Tibial artery (tissue), 4 donors: ENCODE data around the gene SND1.

Source experiments
- DNase-seq, 2 donors: peaks; one replicate each; pipeline ENCODE4 v3.0.0-alpha.2; 2019
- H3K27ac ChIP-seq, 2 donors: fragments of 200-600 bp; sonication (generic) in 1 of 2; 1 replicate in 1 of 2; 2 replicates in 1 of 2; pipeline ENCODE4 v1.5.1; 2018 to 2019; ENCODE audit warnings: mild to moderate bottlenecking in 1 of 2
- H3K27me3 ChIP-seq, 2 donors: fragments of 200-600 bp; sonication (generic) in 1 of 2; one replicate each; pipeline versions ENCODE4 v1.5.1 to v1.6.0; 2016 to 2019
- H3K36me3 ChIP-seq, 3 donors: fragments of 200-600 bp; sonication (generic) in 2 of 3; one replicate each; pipeline ENCODE4 v1.5.1; 2016 to 2019; ENCODE audit warnings: mild to moderate bottlenecking in 2 of 3
- H3K4me1 ChIP-seq, 4 donors: fragments of 200-600 bp; sonication (generic) in 2 of 4; 1 replicate in 3 of 4; 2 replicates in 1 of 4; pipeline ENCODE4 v1.5.1; 2016 to 2019
- H3K4me3 ChIP-seq, 2 donors: fragments of 200-600 bp; sonication (generic) in 1 of 2; 1 replicate in 1 of 2; 2 replicates in 1 of 2; pipeline ENCODE4 v1.5.1; 2018 to 2019; ENCODE audit warnings: mild to moderate bottlenecking in 2 of 2
- H3K9me3 ChIP-seq, 3 donors: fragments of 200-600 bp; sonication (generic) in 1 of 3; one replicate each; pipeline ENCODE4 v1.5.1; 2016 to 2019
- intact Hi-C: fragments of 100-400 bp; cut with DNase I; formaldehyde crosslinking; loops from one replicate; pipeline ENCODE4 v1.15.0; 2023; ENCODE audit warnings: low total_unique reads
- TF ChIP-seq, protein P1 (sequence below), 2 experiments: fragments of 200-600 bp in 1 of 2; fragments of 450-650 bp in 1 of 2; IDR thresholded peaks; one replicate each; pipeline ENCODE4 v1.5.1; 2017 to 2019; ENCODE audit warnings: antibody characterized with exemption in 2 of 2, mild to moderate bottlenecking in 1 of 2, moderate library complexity in 1 of 2

Gene SND1

DNA sequence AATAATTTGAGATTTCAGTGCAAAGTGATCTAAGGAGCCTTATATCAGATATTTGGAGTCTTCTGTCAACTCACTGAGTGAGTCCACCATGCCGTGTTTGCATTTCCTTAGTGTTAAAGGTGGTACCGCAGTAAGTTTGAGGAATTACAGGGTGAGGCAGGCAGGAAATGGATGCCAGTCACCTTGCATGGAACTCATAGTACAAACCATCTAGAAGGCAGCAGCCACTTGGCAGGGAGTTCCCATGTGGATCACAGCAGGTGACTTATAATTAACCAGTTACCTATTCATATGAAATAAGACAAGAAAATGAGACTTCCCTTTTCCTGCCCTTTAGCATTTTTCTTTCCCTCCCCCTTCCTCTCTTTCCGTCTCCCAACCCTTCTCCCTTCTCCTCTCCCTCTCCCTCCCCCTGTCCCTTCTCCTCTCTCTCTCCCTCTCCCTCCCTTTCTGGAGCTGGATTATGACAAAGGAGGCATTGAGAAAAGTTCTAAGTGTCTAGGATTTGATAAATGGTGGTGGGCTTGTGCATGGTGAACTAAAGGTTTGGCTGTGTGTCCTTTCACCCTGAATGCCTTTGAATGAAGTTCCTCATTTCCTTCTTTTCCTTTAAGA is 285.2 kb downstream of the SND1 start:
- Histone ChIP-seq H3K9me3 (no peaks in the 10 kb centered on the region), H3K4me1 (peaks cover 0 to 3% (median 0%) of the 10 kb centered on the region in 4 donors), H3K27me3 (no peaks in the 10 kb centered on the region), H3K36me3 (no peaks in the 10 kb centered on the region), H3K27ac (no peak overlapping the region), H3K4me3 (no peak overlapping the region)
- TF ChIP-seq, protein P1, sequence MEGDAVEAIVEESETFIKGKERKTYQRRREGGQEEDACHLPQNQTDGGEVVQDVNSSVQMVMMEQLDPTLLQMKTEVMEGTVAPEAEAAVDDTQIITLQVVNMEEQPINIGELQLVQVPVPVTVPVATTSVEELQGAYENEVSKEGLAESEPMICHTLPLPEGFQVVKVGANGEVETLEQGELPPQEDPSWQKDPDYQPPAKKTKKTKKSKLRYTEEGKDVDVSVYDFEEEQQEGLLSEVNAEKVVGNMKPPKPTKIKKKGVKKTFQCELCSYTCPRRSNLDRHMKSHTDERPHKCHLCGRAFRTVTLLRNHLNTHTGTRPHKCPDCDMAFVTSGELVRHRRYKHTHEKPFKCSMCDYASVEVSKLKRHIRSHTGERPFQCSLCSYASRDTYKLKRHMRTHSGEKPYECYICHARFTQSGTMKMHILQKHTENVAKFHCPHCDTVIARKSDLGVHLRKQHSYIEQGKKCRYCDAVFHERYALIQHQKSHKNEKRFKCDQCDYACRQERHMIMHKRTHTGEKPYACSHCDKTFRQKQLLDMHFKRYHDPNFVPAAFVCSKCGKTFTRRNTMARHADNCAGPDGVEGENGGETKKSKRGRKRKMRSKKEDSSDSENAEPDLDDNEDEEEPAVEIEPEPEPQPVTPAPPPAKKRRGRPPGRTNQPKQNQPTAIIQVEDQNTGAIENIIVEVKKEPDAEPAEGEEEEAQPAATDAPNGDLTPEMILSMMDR (IDR thresholded peaks at IDR 0.05): no peak
- intact Hi-C loops: no loop called here
- DNase-seq: no peak

DNA sequence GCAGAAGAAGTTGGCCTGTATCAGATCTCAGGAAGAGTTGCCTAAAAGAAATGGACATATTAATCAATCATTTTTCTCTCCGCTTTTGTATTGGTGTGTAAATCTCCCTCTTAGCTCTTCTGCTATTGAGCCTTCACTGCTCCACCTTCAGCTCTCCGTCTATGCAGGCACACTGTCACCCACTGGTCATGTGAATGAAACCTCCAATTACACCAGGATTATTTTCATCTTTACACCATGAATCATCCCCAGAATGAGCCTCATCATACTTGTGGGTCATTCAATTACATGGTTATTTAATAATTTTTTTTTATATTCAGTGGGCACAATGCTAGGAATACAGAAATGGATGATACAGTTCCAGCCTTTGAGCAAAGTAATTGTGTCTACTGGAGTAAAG is 286.6 kb downstream of the SND1 start:
- Histone ChIP-seq H3K4me3 (no peak overlapping the region), H3K27me3 (no peaks in the 10 kb centered on the region), H3K36me3 (no peaks in the 10 kb centered on the region), H3K27ac (no peak overlapping the region), H3K9me3 (no peaks in the 10 kb centered on the region), H3K4me1 (peaks cover 0 to 3% (median 0%) of the 10 kb centered on the region in 4 donors)
- no peak for DNase-seq
- intact Hi-C loops: no loop called here
- TF ChIP-seq, protein P1 (IDR thresholded peaks at IDR 0.05): no peak

DNA sequence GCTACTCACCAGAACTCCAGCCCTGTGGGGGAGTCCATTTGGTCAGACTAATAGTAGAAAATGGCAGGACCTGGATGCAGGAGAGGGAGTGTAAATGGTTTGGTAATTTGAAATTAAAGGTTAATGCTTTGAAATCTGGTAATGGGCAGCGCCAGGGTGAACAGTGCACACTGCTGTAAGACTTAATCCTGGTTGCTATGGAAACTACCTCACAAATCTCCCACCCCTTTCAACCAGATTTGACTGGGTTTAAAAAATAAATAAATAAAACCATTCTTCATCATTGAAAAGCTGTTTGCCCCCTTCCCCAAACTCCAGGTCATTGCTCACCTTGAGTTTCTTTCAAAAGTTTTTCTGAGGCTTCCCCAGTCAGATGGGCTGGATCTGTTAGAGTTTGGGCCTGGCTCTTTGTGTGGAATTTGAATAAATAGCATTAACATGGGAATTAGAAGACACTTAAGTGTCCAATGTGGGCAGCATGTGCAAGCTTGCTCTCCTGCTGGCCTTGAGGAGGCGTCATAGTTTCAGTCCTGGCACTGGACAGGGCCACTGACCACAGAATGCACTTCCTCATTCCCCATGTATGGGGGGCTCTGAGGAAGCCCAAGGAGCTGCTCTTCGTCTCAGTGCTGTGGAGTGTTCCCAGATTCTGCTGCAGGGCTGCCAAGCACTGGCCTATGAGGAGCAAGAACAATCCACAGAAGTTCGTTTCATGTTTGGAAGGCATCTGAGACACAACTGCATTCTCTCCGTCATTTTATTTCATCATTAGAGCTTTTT is 288.6 kb downstream of the SND1 start:
- TF ChIP-seq, protein P1 (IDR thresholded peaks at IDR 0.05): no peak
- Histone ChIP-seq H3K4me1 (peaks cover 0 to 3% (median 0%) of the 10 kb centered on the region in 4 donors), H3K4me3 (no peak overlapping the region), H3K9me3 (no peaks in the 10 kb centered on the region), H3K27ac (no peak overlapping the region), H3K36me3 (no peaks in the 10 kb centered on the region), H3K27me3 (no peaks in the 10 kb centered on the region)
- no peak for DNase-seq
- intact Hi-C loops: no loop called here

DNA sequence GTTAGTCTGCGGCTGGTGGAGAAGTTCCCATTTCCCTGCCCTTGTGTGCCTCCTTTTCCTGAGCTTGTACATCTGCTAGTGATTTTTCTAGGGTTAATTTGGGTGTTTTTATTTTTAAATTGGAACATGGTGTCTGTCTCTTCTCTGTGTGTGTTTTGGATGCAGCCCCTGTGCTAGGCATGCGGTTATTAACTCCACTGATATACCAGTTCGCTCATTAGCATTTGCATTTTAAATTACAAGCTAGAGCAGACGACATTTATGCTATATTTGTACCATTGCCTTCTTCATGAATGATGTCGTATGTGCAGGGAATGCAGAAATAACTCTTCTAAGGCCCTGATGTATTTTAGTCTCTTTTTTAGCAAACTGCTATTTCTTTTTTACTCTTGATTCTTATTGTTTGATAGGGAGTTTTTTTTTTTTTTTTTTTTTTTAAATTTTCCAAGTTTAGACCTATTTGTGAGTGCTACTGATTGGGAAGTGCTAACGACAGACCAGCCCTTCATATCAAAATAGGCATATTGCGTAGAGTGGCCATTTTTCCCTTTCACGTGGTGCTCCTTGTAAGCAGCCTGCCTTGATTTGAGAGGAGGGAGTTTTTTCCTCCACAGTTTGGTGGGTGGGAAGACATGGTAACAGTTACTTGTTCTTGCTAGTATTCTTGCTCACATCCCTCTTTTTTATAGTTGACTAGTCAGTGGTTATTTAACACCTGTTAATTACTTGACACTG is 289.6 kb downstream of the SND1 start:
- no peak overlapping the region for H3K27ac ChIP-seq
- TF ChIP-seq, protein P1 (IDR thresholded peaks at IDR 0.05): no peak
- H3K4me1 ChIP-seq: peaks cover 0 to 3% (median 0%) of the 10 kb centered on the region in 4 donors
- DNase-seq: no peak
- intact Hi-C loops: no loop called here
- H3K36me3 ChIP-seq: no peaks in the 10 kb centered on the region
- no peaks in the 10 kb centered on the region for H3K27me3 ChIP-seq
- H3K4me3 ChIP-seq: no peak overlapping the region
- no peaks in the 10 kb centered on the region for H3K9me3 ChIP-seq

DNA sequence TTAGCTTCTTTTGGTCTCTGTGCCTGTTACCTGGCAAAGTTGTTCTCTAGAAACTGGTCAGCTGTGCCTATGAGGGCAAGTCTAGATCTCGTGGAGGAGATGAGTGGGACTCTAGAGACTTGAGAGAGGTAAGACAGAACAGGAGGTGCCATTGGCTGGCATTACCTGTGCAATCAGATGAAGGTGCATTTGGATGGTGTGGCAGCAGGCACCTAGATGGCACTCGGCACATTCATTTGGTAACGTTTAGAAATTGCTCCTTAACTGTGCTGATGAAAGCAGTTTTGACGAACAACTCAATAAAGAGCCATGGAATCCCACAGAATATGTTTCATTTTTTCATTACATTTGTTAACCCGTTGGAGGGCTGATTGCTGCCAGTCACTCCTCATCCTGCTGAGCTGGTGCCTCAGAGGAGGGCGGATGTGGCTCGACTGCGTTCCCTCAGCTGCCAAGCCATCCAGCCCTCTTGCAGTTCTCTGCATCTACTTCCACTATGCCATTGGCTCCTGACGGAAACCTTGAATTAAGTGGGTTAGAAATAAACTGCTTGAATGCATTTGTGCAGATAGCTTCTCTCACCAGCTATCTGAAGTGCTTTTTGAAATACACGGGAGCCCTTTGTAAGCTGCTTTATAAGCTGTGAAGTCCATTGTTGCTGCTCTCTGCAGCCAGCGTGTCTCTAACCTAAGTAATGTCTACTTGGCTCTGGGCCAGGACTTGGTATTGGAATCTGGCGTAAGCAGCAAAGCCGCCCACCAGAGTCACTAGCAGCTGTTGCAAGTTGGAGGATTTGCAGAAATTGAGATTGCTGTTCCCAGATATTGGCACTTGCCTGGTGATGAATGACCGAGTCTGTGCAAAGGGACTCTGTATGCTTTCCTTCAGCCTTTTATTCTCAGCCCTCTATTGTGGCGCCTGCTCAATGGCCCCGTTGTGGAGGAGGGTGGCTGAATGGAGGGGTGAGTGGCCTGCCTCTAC is 291.8 kb downstream of the SND1 start:
- Histone ChIP-seq H3K27me3 (no peaks in the 10 kb centered on the region), H3K4me1 (peaks cover 0 to 1% (median 0%) of the 10 kb centered on the region in 4 donors), H3K36me3 (no peaks in the 10 kb centered on the region), H3K27ac (no peak overlapping the region), H3K9me3 (no peaks in the 10 kb centered on the region), H3K4me3 (no peak overlapping the region)
- intact Hi-C loops: no loop called here
- TF ChIP-seq, protein P1 (IDR thresholded peaks at IDR 0.05): no peak
- DNase-seq: no peak
